HK-2 (cell line): ENCODE measurements around the gene ATG2A.

Experiments
- DNase-seq: peaks from one replicate; pipeline ENCODE4 v3.0.0-alpha.2; 2018; ENCODE audit not compliant: unreplicated experiment

Gene ATG2A

GRCh38 chr11:64924910-64925284 is 7.9 kb upstream of the ATG2A start:
- peak; percentile 21 for DNase-seq

- DNase-seq = peak; percentile 77
These were observed 7.2 kb upstream of the ATG2A start, which contains the start of gene PPP2R5B for GRCh38 chr11:64923944-64924909. PPP2R5B (plus strand) TSS chr11:64924689; CDS start chr11:64925735, 1,046 bp downstream.

DNA sequence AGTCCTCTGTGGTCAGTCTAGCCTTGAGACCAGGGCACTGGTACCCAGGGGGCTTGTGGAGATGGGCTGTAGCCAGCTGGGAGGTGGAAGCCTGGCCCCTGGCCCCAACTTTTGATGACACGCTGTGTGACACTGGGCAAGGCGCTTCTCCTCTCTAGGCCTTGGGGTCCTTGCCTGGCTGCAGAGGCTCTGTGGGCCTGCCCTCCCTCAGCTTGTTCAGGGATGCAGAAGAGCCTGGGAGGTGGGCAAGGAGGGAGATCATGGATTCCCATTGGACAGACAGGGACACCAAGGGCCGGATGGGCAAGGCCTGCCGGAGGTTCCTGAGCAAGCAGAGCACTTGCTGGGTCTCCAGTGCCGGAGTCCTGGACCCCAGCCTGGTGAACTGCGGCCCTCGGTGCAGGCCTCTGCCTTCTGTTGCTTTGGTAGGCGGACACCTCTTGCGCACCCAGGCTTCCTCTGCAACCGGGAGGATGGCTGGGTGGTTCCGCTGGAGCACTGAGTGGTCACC is 6.2 kb upstream of the ATG2A start:
- DNase-seq = no peak

DNA sequence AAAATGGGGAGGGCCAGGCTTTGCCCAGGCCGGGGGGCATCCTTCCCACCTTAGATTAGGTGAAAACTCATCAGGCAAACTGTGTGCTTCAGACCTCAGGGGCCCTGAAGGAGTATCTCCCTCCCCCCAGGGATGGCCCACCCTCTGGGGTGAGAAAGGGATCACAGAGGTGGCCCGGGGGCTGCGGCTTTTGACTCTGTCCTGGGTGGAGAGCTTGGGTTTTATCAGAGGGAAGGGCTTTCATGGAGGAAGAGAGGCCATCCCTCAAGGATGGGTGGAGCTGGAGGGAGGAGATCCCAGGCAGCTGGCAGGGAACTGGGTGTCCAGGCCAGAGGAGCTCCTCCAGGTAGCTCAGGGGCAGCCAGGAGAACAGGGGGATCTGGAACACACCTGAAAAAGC is 4.4 kb upstream of the ATG2A start:
- no peak for DNase-seq

GRCh38 chr11:64920124-64920523 is 3.1 kb upstream of the ATG2A start:
- DNase-seq = no peak

DNA sequence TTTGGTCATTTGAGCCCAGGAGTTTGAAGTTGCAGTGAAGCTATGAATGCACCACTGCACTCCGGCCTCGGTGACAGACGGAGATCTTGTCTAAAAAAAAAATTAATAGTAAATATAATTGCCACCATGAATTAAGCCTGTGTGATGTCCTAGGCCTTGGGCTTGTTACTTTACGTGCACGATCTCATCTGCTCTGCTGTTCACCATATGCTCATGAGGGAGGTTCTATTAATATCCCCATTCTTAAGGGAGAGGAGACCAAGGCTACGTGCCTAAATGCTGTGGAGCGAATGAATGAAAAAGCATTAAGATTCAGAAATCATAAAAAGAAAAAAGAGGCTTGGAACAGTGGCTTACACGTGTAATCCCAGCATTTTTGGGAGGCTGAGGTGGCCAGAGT is 2.6 kb upstream of the ATG2A start:
- no peak for DNase-seq

DNA sequence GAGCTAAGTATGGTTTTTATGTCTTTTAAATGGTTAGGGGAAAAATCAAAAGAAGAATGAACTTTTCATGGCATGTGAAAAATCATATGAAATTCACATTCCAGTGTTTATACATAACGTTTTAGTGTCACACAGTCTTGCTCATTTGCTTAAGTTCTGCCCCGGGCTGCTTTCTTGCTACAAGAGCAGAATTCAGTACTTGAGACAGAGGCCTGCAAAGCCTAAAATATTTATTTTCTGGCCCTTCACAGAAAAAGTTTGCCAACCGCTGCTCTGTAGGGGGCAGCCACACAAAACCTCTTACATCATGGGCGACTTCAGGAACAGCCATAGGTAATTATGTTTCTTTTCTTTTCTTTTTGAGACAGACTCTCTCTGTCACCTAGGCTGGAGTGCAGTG is 1.0 kb upstream of the ATG2A start:
- no peak for DNase-seq

DNA sequence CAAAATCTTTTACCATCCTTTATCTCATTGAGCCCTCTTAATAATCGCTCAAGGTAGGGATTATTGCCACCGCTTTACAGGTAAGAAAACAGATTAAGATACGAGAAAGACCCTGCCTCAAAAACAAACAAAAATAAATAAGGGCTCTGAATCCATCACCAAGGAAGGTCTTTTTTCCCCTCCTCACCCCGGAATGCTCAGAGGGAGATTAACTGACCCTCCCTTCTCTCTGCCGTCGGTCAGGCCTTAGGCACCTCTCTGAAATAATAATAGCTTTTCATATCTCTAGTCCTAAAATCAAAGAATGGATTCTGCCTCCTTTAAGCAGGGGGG is 620 bp upstream of the ATG2A start:
- no peak for DNase-seq

DNA sequence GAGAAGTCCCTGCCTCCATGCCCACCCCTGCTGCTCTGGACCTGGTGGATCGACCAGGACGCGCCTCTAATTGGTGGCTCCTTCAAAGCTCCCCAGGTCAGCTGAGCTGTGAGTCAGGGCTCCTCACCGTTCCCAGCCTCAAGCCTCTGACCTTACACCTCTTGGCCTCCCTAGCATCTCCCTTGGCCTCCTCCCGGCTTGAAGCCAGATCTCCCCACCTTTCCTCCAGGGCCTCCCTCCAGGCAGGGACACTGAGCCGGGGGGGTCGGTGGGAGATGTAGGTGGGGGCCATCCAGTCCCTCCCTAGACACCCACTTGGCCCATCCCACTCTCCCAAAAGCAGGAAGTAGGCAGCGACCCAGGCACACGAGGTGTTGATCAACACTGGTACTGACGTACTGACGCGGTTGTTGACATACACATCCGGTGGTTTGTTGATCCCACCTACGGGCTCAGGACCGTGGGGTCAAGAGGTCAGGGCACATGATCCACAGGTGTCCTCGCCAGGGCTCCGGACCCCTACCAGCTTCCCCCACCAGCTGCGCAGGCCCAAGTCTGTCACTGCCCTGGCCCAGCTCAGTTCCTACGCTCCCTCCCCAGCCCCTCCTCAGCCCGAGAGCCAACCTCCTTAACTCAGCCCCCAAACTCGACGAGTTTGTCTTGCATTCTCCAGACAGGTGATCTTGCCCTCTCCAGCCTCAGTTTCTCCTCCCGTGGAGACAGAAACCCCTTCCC is 802 bp downstream of the ATG2A start:
- DNase-seq = peak; percentile 55

GRCh38 chr11:64915376-64915887 is 1.6 kb downstream of the ATG2A start:
- DNase-seq = no peak

GRCh38 chr11:64914123-64914522 is 2.9 kb downstream of the ATG2A start:
- DNase-seq = no peak

DNA sequence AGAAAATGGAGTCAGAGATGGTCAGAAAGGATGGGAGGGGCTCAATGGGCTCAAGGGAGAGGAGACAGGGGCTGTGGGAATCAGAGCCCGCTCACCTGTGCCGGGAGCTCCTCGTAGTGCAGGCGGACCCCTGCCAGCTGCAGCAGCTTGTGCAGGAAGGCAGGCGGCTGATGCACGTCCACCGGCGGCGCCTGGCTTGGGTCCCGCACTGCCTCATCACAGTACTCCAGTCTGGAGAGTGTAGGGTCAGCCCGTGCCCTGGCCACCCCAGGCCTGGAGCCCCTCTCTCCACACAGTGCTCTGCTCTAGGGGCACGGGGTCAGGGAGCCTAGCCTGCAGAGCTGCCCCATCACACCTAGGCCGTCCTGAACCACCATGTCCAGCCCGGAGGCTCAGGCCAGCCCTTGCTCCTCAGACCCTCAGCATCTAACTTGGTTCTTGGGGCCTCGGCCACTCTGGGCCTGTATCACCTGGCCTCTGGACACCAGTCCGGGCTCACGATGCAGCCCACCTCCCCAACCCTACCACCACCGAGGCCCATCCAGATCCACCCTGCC is 3.8 kb downstream of the ATG2A start:
- DNase-seq = no peak

DNA sequence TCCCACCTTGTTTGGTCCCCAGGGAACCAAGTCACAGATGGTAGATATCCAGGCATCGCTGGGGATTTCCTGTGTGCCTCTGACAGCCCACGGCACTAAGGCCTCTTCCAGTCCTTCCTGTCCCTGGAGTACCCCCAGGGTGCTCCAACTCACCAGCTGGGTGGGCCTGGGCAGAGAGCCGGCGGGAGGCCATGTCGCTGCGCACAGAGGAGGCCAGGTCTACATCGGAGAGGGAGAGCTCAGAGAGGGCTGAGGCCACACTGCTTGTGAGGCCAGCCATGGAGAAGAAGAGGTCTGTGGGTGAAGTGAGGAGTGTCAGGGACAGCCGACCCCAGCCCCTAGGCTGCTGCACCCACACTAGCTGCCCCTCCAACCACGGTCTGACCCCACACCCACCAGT is 5.3 kb downstream of the ATG2A start:
- no peak for DNase-seq

- no peak for DNase-seq
These were observed 5.9 kb downstream of the ATG2A start for GRCh38 chr11:64911142-64911541.

GRCh38 chr11:64910451-64911093 is 6.4 kb downstream of the ATG2A start:
- DNase-seq = no peak

GRCh38 chr11:64909653-64910343 is 7.2 kb downstream of the ATG2A start:
- DNase-seq = no peak

DNA sequence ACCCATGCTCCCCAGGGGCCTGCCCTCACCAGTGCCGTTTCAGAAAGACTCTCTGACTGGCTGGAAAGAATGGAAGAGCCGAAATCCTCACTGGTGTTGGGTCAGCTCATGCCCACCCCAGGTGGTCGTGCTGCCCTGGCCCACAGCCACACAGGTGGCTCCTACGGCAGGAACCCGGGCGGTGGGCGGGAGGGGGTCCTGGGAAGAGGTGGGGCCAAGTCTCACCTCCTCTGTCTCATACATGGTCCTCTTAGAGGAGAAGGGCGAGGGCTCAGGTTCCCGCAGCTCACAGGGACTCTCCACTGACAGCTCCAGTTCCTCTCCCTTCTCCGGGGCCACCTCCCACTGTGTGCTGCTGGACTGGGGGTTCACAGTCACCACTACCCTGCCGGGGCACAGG is 8.2 kb downstream of the ATG2A start:
- DNase-seq = no peak

- no peak for DNase-seq
These were observed 10.7 kb downstream of the ATG2A start for GRCh38 chr11:64906314-64906635.

GRCh38 chr11:64905516-64906313 is 11.3 kb downstream of the ATG2A start:
- no peak for DNase-seq

GRCh38 chr11:64903291-64903833 is 13.6 kb downstream of the ATG2A start:
- DNase-seq = no peak
